GM19397 (cell line): ENCODE measurements around the gene LIMA1.
"Not testable (repeated sequence)": the region's sequence is repeated elsewhere in the genome, so short reads cannot be mapped to it uniquely, and the experiment has no call there.

Experiments
- ATAC-seq: cut with Tn5 transposase; IDR thresholded peaks from one replicate; pipeline ENCODE4 v1.9.1; 2021; ENCODE audit warnings: mild to moderate bottlenecking, moderate library complexity; ENCODE audit not compliant: unreplicated experiment

LIMA1 gene

GRCh38 chr12:50188241-50188781, 95.0 kb downstream of the LIMA1 start:
- no peak for ATAC-seq

- no peak for ATAC-seq
Measured at GRCh38 chr12:50187084-50187900, 96.0 kb downstream of the LIMA1 start.

GRCh38 chr12:50186681-50187080, 96.6 kb downstream of the LIMA1 start:
- no peak for ATAC-seq

GRCh38 chr12:50185970-50186663, 97.2 kb downstream of the LIMA1 start:
- no peak for ATAC-seq

GRCh38 chr12:50185301-50185895, 97.9 kb downstream of the LIMA1 start:
- ATAC-seq: no peak

GRCh38 chr12:50184261-50184660, 99.1 kb downstream of the LIMA1 start:
- no peak for ATAC-seq

- ATAC-seq: no peak
Measured at GRCh38 chr12:50182461-50182860, 100.9 kb downstream of the LIMA1 start.

- no peak for ATAC-seq
Measured at GRCh38 chr12:50181691-50182090, 101.6 kb downstream of the LIMA1 start.

GRCh38 chr12:50175716-50176026, 107.6 kb downstream of the LIMA1 start:
- ATAC-seq: no peak

- ATAC-seq: no peak
Measured at GRCh38 chr12:50174971-50175715, 108.2 kb downstream of the LIMA1 start.

- peak; percentile 98 for ATAC-seq
Measured at GRCh38 chr12:50167049-50167828, 116.1 kb downstream of the LIMA1 start, which contains the start of gene CERS5. TSS of gene CERS5 (minus strand) at chr12:50167369. CDS start at chr12:50167297, 72 bp downstream.

GRCh38 chr12:50166799-50167048, 116.6 kb downstream of the LIMA1 start:
- no peak for ATAC-seq

GRCh38 chr12:50164963-50165362, 118.4 kb downstream of the LIMA1 start:
- ATAC-seq: no peak

- ATAC-seq: no peak
Measured at GRCh38 chr12:50162230-50162629, 121.1 kb downstream of the LIMA1 start.

- no peak for ATAC-seq
Measured at GRCh38 chr12:50160643-50161042, 122.7 kb downstream of the LIMA1 start.

GRCh38 chr12:50157259-50157658, 126.1 kb downstream of the LIMA1 start:
- no peak for ATAC-seq

- no peak for ATAC-seq
Measured at GRCh38 chr12:50156641-50157040, 126.7 kb downstream of the LIMA1 start.

- not testable (repeated sequence) for ATAC-seq
Measured at GRCh38 chr12:50154947-50155346, 128.4 kb downstream of the LIMA1 start.

GRCh38 chr12:50151047-50151687, 132.2 kb downstream of the LIMA1 start:
- ATAC-seq: no peak

- no peak for ATAC-seq
Measured at GRCh38 chr12:50149311-50149710, 134.0 kb downstream of the LIMA1 start.
